Measurements from ENCODE around the gene IMP3.

IMP3 gene

DNA sequence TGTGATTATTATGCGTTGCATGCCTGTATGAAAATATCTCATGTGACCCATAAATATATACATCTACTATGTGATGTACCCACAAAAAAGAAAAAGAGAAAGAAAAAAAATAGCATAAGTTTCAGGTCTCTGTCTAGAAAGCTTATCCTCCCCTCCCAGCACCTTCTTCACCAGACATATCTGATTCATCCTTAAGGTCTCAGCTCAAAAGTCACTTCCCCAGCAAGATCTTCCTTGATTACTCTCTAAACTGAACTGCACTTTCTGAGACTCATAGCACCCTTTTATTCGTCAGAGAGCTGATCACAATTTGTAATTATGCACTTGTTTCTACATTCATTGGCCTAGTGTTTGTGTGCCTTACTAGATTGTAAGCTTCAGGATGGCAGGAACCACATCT, 49.8 kb downstream of the IMP3 start:
- H3K27ac ChIP-seq: no peak overlapping the region

More for the DNA sequence above, 49.8 kb downstream of the IMP3 start:
- no peak for TF ChIP-seq ZFX (IDR thresholded peaks at IDR 0.05)
- TF ChIP-seq, protein P1, sequence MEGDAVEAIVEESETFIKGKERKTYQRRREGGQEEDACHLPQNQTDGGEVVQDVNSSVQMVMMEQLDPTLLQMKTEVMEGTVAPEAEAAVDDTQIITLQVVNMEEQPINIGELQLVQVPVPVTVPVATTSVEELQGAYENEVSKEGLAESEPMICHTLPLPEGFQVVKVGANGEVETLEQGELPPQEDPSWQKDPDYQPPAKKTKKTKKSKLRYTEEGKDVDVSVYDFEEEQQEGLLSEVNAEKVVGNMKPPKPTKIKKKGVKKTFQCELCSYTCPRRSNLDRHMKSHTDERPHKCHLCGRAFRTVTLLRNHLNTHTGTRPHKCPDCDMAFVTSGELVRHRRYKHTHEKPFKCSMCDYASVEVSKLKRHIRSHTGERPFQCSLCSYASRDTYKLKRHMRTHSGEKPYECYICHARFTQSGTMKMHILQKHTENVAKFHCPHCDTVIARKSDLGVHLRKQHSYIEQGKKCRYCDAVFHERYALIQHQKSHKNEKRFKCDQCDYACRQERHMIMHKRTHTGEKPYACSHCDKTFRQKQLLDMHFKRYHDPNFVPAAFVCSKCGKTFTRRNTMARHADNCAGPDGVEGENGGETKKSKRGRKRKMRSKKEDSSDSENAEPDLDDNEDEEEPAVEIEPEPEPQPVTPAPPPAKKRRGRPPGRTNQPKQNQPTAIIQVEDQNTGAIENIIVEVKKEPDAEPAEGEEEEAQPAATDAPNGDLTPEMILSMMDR (conservative IDR thresholded peaks at IDR 0.05): no peak

Measured in C4-2B (cell line).